HG03159 (cell line): Measurements from ENCODE around the gene KCNT2.
"Not testable (repeated sequence)": the region's sequence is repeated elsewhere in the genome, so short reads cannot be mapped to it uniquely, and the experiment has no call there.

Experiments used
- ATAC-seq: cut with Tn5 transposase; IDR thresholded peaks from one replicate; pipeline ENCODE4 v1.9.1; 2021; ENCODE audit warnings: mild to moderate bottlenecking, moderate library complexity; ENCODE audit not compliant: unreplicated experiment

KCNT2 gene

GRCh38 chr1:196516373-196516772 lies 91.9 kb downstream of the KCNT2 start:
- no peak for ATAC-seq

- ATAC-seq = no peak
Measured at GRCh38 chr1:196515904-196516303, 92.3 kb downstream of the KCNT2 start.

- no peak for ATAC-seq
Measured at GRCh38 chr1:196513821-196514220, 94.4 kb downstream of the KCNT2 start.

- no peak for ATAC-seq
Measured at GRCh38 chr1:196510451-196510850, 97.8 kb downstream of the KCNT2 start.

GRCh38 chr1:196504224-196504623 lies 104.0 kb downstream of the KCNT2 start:
- ATAC-seq = not testable (repeated sequence)

GRCh38 chr1:196502437-196502836 lies 105.8 kb downstream of the KCNT2 start:
- ATAC-seq = no peak

GRCh38 chr1:196501760-196502428 lies 106.3 kb downstream of the KCNT2 start:
- no peak for ATAC-seq

- ATAC-seq = no peak
Measured at GRCh38 chr1:196497817-196498216, 110.4 kb downstream of the KCNT2 start.

- no peak for ATAC-seq
Measured at GRCh38 chr1:196494766-196495165, 113.5 kb downstream of the KCNT2 start.

GRCh38 chr1:196493881-196494280 lies 114.4 kb downstream of the KCNT2 start:
- ATAC-seq = no peak

- no peak for ATAC-seq
Measured at GRCh38 chr1:196488579-196488978, 119.7 kb downstream of the KCNT2 start.

GRCh38 chr1:196486346-196486745 lies 121.9 kb downstream of the KCNT2 start:
- no peak for ATAC-seq

GRCh38 chr1:196481616-196482015 lies 126.6 kb downstream of the KCNT2 start:
- ATAC-seq = no peak

GRCh38 chr1:196477262-196477661 lies 131.0 kb downstream of the KCNT2 start:
- ATAC-seq = no peak

GRCh38 chr1:196467230-196467925 lies 140.9 kb downstream of the KCNT2 start:
- ATAC-seq = no peak

- no peak for ATAC-seq
Measured at GRCh38 chr1:196466654-196467053, 141.6 kb downstream of the KCNT2 start.

- ATAC-seq = no peak
Measured at GRCh38 chr1:196466166-196466565, 142.1 kb downstream of the KCNT2 start.

- no peak for ATAC-seq
Measured at GRCh38 chr1:196464480-196464941, 143.7 kb downstream of the KCNT2 start.

- ATAC-seq = no peak
Measured at GRCh38 chr1:196462086-196462485, 146.2 kb downstream of the KCNT2 start.

GRCh38 chr1:196461521-196461920 lies 146.7 kb downstream of the KCNT2 start:
- no peak for ATAC-seq

- no peak for ATAC-seq
Measured at GRCh38 chr1:196459383-196459782, 148.9 kb downstream of the KCNT2 start.

GRCh38 chr1:196454792-196455191 lies 153.4 kb downstream of the KCNT2 start:
- ATAC-seq = no peak
